A673 (cell line): Measurements from ENCODE around the gene SUSD4.

Source experiments
- EZH2 ChIP-seq: fragments of 200-600 bp; sonication (generic); IDR thresholded peaks from 2 replicates; pipeline ENCODE4 v1.6.1; 2017; ENCODE audit warnings: borderline replicate concordance, low read depth, mild to moderate bottlenecking, mixed read lengths, antibody characterized with exemption, low read length; ENCODE audit not compliant: poor library complexity, severe bottlenecking
- TF ChIP-seq, protein P1 (sequence below): fragments of 300-800, 200-600 bp; sonication (generic); conservative IDR thresholded peaks from 2 replicates; pipeline ENCODE4 v1.5.1; 2017; ENCODE audit warnings: low read depth, mild to moderate bottlenecking, antibody characterized with exemption, low read length, moderate library complexity, mixed read lengths

DNA sequence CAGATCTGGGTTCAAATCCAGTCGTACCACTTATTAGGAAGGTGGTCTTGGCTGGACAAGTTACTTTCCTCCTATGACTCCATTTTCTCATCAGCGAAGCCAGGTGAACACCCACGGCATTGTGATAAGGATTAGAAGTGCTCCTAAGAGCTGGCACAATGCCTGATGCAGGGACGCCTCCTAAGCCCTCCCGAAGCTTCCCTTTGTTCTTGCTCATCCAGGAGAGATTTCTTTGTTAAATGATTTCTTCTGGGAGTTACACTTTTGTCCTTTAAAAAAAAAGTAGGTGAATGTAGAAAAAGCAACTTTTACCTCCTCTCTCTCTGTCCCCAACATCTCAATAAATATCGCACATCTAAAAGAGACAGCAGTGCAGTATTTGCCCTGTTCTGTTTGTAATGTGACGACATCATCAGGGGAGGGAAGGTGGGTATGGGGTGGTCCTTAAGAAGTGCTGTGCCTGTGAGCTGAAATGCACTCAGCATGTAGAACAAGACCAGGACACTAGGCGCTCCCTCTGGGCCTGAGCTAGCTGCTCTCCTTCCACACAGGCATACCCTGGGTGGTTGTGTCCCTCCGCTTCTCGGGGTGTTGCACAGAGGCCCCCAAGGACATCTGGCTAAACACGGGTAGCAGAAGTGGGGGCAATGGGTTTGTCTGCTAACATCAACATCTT lies 43.9 kb downstream of the SUSD4 start:
- TF ChIP-seq, protein P1, sequence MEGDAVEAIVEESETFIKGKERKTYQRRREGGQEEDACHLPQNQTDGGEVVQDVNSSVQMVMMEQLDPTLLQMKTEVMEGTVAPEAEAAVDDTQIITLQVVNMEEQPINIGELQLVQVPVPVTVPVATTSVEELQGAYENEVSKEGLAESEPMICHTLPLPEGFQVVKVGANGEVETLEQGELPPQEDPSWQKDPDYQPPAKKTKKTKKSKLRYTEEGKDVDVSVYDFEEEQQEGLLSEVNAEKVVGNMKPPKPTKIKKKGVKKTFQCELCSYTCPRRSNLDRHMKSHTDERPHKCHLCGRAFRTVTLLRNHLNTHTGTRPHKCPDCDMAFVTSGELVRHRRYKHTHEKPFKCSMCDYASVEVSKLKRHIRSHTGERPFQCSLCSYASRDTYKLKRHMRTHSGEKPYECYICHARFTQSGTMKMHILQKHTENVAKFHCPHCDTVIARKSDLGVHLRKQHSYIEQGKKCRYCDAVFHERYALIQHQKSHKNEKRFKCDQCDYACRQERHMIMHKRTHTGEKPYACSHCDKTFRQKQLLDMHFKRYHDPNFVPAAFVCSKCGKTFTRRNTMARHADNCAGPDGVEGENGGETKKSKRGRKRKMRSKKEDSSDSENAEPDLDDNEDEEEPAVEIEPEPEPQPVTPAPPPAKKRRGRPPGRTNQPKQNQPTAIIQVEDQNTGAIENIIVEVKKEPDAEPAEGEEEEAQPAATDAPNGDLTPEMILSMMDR: no peak
- no peak for TF ChIP-seq EZH2
